NCI-H146 treated with DMSO at 0.1 percent for 48 hours (cell line): Measurements from ENCODE around the gene NTNG2.

Experiments
- DNase-seq: peaks from one replicate; lab custom pipeline; 2025; ENCODE audit not compliant: unreplicated experiment; lab: John Stamatoyannopoulos, UW

The NTNG2 gene

GRCh38 chr9:132169672-132170392 is 8.0 kb downstream of the NTNG2 start:
- peak; percentile 11 for DNase-seq

- no peak for DNase-seq
These were observed 9.8 kb downstream of the NTNG2 start for GRCh38 chr9:132171702-132172101.

GRCh38 chr9:132172185-132172584 is 10.3 kb downstream of the NTNG2 start:
- DNase-seq = no peak

DNA sequence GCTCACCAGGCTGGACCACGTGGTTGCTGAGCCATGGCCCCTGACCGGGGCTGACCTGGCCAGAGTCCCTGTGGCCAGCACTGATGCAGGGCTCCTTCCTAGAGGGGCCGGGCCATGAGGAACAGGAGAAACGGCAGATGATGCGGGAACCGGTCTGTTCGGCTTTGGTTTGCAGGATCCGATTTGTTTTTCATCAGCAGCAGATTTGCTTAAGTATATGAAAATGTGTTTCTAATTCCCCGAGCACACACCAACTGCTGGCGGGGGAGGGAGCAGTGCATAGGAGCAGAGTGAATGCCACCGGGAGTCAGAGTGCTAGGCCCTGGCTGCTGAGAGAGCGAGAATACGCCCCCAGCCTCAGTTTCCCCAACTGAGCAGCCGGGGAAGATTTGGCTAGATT is 13.6 kb downstream of the NTNG2 start:
- no peak for DNase-seq

DNA sequence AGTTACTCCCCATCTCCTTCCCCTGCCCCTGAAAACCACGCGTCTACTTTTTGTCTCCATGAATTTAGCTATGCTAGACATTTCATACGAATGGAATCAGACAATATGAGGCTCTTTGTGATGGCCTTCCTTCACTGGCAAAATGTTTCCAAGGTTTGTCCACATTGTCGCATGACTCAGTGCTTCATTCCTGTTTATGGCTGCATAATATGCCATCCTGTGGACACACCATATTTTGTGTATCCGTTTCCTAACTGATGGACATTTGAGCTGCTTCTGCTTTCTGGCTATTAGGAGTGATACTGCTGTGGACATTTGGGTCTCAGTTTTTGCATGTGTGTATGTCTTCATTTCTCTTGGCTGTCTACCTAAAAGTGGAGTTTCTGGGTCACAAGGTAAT is 14.5 kb downstream of the NTNG2 start:
- no peak for DNase-seq

- DNase-seq = no peak
These were observed 20.0 kb downstream of the NTNG2 start for GRCh38 chr9:132181796-132182313.

DNA sequence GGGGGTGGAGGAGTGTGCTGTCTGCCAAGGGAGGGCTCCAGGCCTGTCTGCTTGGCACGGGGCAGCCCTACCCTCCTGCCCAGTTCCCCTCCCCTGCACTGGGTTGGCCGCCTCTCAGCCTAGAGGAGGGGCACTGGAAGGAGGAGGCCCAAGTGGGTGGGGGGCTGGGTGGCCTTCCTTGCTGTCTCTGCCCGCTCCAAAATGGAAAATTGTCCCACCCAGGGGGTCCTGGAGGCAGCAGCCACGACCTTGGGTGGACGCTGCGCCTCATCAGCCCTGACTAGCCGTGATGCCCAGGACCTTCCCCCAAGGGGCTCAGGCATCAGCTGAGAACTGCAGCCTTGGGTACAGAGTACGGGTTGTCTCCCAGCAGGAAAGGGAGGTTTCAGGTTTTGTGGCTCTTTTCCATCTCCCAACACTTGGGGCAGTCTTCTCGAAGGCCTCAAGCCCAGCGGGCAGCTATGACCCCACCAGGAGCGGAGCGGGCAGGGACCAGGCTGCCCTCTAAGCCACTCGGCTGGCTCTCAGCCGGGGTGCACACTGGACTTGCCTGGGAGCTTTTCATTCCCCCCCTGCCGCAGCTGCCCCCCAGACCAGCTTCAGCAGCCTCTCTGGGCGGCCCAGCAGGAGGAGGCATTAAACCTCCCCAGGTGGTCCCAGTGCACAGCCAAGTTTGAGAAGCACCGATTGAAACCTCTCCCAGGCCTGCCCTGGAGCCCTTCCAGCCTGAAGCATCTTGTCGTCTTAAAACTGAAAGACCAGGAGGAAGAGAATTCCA is 20.6 kb downstream of the NTNG2 start:
- DNase-seq = no peak

DNA sequence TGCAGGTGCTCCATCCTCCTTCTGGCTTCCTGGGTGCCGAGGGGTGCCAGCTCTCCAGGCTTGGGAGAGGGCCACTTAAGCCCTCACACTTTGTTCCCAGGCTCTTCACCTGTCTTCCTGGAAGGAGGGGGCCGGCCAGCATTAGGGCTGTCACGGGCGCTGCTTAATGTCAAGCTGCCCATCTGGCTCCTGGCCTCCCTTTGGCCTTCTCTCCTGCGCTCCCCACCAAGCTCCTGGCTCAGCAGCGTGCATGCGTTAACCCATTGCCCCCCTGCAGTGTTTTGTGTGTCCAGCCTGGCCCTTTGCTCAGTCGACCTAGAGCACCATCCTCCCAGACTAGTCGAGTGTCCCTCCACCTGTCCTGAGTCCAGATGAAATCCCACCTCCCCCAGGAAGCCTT is 21.3 kb downstream of the NTNG2 start:
- peak; percentile 3 for DNase-seq

GRCh38 chr9:132183715-132184114 is 21.9 kb downstream of the NTNG2 start:
- DNase-seq = no peak

- DNase-seq = no peak
These were observed 22.3 kb downstream of the NTNG2 start for GRCh38 chr9:132184124-132184523.

GRCh38 chr9:132185073-132186009 is 23.5 kb downstream of the NTNG2 start:
- no peak for DNase-seq

GRCh38 chr9:132187121-132187620 is 25.3 kb downstream of the NTNG2 start:
- peak; percentile 20 for DNase-seq

DNA sequence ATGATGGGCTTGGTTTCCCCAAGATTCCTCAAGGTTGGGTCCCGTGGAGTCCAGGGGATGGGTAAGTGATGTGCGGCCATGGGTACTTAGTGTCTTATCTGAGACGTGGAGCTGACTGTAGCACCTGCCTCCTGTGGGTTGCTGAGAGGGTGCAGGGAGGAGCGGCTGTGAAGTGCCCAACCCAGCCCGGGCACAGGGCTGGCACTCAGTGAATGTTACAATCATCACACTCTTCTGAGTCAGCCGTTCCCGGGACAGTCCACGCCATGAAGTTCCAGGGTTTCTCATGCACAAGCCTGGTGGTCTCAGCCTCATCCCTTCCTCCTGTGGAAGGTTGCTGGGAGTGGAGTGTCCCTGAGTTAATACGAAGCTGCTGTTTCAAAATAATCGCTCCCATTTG is 29.1 kb downstream of the NTNG2 start:
- DNase-seq = no peak

DNA sequence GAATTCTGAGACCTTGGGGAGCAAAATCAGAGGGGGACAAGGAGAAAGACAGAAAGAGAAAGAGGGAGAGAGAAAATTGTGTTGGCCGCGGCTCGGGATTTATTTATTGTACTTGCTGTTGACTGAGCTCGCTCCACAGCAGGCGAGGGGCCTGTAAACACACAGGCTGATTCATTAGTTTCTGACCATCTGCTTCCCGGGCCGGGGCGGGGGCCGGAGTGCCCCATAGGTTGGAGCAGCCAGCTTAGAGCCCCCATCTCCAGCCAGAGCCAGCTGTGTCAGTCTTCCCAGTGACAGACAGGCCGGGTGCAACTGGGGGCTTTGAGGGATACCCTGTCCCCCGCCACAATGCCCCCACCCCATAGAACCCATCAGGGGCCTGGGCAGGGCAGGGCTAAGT is 30.9 kb downstream of the NTNG2 start:
- peak; percentile 10 for DNase-seq

- DNase-seq = no peak
These were observed 31.6 kb downstream of the NTNG2 start for GRCh38 chr9:132193227-132194124.

- no peak for DNase-seq
These were observed 32.6 kb downstream of the NTNG2 start for GRCh38 chr9:132194508-132194907.

DNA sequence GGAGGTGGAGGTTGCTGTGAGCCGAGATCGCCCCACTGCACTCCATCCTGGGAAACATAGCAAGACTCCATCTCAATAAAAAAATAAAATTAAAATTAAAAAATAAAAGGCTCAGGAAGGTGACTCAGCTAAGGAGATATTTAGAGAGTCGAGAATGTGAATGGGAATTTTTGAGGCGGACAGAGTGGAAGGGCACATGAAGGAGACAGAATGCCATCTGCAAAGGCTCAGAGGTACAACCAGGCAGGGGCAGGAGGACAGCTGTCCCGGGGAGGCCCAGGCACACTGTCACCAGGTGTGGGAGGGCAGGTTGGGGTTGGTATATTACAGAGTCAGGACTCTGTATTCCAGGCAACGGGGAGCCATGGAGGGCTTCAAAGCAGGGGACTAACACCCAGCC is 35.5 kb downstream of the NTNG2 start:
- no peak for DNase-seq

DNA sequence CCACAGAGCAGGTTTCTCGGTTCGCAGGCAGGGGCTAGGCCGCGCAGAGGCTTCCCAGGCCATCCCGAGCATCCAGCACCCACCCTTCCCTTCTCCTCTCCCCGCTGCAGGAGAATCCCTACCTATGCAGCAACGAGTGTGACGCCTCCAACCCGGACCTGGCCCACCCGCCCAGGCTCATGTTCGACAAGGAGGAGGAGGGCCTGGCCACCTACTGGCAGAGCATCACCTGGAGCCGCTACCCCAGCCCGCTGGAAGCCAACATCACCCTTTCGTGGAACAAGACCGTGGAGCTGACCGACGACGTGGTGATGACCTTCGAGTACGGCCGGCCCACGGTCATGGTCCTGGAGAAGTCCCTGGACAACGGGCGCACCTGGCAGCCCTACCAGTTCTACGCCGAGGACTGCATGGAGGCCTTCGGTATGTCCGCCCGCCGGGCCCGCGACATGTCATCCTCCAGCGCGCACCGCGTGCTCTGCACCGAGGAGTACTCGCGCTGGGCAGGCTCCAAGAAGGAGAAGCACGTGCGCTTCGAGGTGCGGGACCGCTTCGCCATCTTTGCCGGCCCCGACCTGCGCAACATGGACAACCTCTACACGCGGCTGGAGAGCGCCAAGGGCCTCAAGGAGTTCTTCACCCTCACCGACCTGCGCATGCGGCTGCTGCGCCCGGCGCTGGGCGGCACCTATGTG is 36.1 kb downstream of the NTNG2 start:
- no peak for DNase-seq

DNA sequence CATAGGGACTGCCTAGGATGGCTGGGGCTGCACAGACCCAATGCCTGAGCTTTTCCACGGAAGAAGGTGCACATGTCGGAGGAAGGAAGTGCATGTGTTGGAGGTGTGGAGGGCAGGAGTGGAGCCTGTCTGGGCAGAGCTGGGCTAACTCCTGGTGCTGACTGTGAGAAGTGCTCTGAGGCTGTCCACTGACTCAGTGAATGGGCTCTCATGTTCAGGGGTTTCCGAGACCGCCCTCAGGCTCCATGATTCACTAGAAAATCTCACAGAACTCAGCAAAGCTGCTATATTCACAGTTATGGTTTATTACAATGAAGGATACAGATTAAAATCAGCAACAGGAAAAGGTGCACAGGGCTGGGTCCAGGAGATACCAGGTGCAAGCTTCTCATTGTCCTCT is 37.2 kb downstream of the NTNG2 start:
- no peak for DNase-seq
